CD4-positive, alpha-beta T cell (primary cell): ENCODE data around the gene EMC8. TPM values are rescaled to one million over a fixed set of nuclear protein-coding genes. Genes with fewer than 3 reads are reported as not detected.

Experiments
- ATAC-seq: fragments of 200-7000 bp; cut with Tn5 transposase; one replicate; pipeline ENCODE4 v1.10.0; 2022; ENCODE audit warnings: mild to moderate bottlenecking; ENCODE audit not compliant: poor library complexity
- CTCF ChIA-PET: fragments of 350-600 bp; sonication (Branson Sonifier 250); formaldehyde crosslinking; loops from one replicate; lab custom pipeline; 2021; ENCODE audit warnings: antibody characterized with exemption, inconsistent platforms; lab: Charles Lee
- POLR2A ChIA-PET: fragments of 350-600 bp; sonication (Branson Sonifier 250); formaldehyde crosslinking; loops from one replicate; lab custom pipeline; 2021; ENCODE audit warnings: antibody characterized with exemption, inconsistent platforms; lab: Charles Lee
- DNase-seq, 14 experiments: peaks; one replicate each; pipeline ENCODE4 v3.0.0-alpha.2; 2013 to 2020; ENCODE audit warnings: mixed read lengths in 2 of 14
- H3K27ac ChIP-seq, 2 donors: one replicate each; pipeline versions ENCODE4 v1.5.1 to v1.7.0; 2013; ENCODE audit warnings: low read length in 2 of 2, low read depth in 1 of 2, mild to moderate bottlenecking in 1 of 2
- H3K27me3 ChIP-seq, 2 experiments: 1 replicate in 1 of 2; 2 replicates in 1 of 2; pipeline versions ENCODE4 v1.6.1 to v1.7.0; 2013; ENCODE audit warnings: low read length in 2 of 2, control low read depth in 1 of 2, mild to moderate bottlenecking in 1 of 2, moderate library complexity in 1 of 2; ENCODE audit not compliant: insufficient read depth in 2 of 2, control insufficient read depth in 1 of 2
- H3K36me3 ChIP-seq: one replicate; pipeline ENCODE4 v1.6.1; 2013; ENCODE audit warnings: low read length, control low read depth; ENCODE audit not compliant: insufficient read depth
- H3K4me1 ChIP-seq: one replicate; pipeline ENCODE4 v1.6.1; 2013; ENCODE audit warnings: low read length, control low read depth; ENCODE audit not compliant: insufficient read depth
- H3K4me3 ChIP-seq: one replicate; pipeline ENCODE4 v1.5.1; 2013; ENCODE audit warnings: mild to moderate bottlenecking, low read length, moderate library complexity
- H3K9me3 ChIP-seq, 2 experiments: 1 replicate in 1 of 2; 2 replicates in 1 of 2; pipeline versions ENCODE4 v1.6.1 to v1.7.0; 2013; ENCODE audit warnings: low read length in 2 of 2, mild to moderate bottlenecking in 2 of 2, control low read depth in 1 of 2, moderate library complexity in 1 of 2; ENCODE audit not compliant: control insufficient read depth in 1 of 2, insufficient read depth in 1 of 2
- H3K27ac Mint-ChIP-seq: one replicate; pipeline ENCODE4 v1.8.0; 2020; ENCODE audit warnings: mixed read lengths
- H3K27me3 Mint-ChIP-seq: one replicate; pipeline ENCODE4 v1.8.0; 2021; ENCODE audit warnings: mixed read lengths
- H3K36me3 Mint-ChIP-seq: one replicate; pipeline ENCODE4 v1.8.0; 2021; ENCODE audit warnings: low read depth, mixed read lengths
- H3K4me1 Mint-ChIP-seq: one replicate; pipeline ENCODE4 v1.8.0; 2021; ENCODE audit warnings: low read depth, mixed read lengths
- H3K4me3 Mint-ChIP-seq: one replicate; pipeline ENCODE4 v1.8.0; 2020; ENCODE audit warnings: mild to moderate bottlenecking, mixed read lengths
- H3K9me3 Mint-ChIP-seq: one replicate; pipeline ENCODE4 v1.8.0; 2020; ENCODE audit warnings: mixed read lengths
- intact Hi-C, 2 experiments: fragments of 100-400 bp; cut with DNase I in 1 of 2; cut with micrococcal nuclease in 1 of 2; formaldehyde crosslinking; loops; one replicate each; pipeline versions ENCODE4 v1.15.1 to v1.9.0; 2023 to 2025; cut with DNase I, micrococcal nuclease
- total RNA-seq, 174 experiments: library from RNA in 2 of 174; stranded (reverse) in 2 of 174; gene quantifications; one replicate each; pipeline ENCODE4 v1.2.3 and lab custom pipeline; 2021 to 2026
- TF ChIP-seq, protein P1 (sequence below): fragments of 200-600 bp; IDR thresholded peaks from one replicate; pipeline ENCODE4 v1.8.0; 2022; ENCODE audit warnings: antibody characterized with exemption, mild to moderate bottlenecking

Gene EMC8
- total RNA-seq, 2 experiments from 2014 or later: 38.9 to 41.7 TPM

DNA sequence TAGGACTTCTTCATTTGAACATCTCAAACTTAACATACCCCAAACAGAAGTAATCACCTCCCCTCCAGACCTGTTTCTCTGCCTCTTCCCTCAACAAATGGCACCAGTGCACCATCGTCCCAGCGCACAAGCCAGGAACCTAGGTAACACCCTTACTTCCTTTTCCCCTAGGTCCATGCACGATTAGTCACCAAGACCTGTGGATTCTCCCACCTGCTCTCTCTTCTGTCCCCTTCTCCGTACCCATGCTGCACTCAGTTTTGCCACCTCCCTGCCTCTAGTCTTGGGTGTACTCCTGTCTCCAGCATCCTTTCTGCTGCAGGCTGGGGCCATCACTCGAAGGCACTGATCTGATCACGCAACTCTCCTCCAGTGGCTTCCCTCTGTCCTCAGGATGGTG, 3.2 kb downstream of the EMC8 start:
- no peaks in the 10 kb centered on the region for H3K9me3 Mint-ChIP-seq
- peaks cover 89% of the 10 kb centered on the region for H3K36me3 Mint-ChIP-seq
- ChIA-PET CTCF (no interaction called here), POLR2A (no interaction called here)
- no peak overlapping the region for H3K4me3 ChIP-seq
- DNase-seq (no peak), ATAC-seq (no peak)
- H3K27ac Mint-ChIP-seq: peak overlapping the region; percentile 99
- no peaks in the 10 kb centered on the region for H3K27me3 ChIP-seq
- TF ChIP-seq, protein P1, sequence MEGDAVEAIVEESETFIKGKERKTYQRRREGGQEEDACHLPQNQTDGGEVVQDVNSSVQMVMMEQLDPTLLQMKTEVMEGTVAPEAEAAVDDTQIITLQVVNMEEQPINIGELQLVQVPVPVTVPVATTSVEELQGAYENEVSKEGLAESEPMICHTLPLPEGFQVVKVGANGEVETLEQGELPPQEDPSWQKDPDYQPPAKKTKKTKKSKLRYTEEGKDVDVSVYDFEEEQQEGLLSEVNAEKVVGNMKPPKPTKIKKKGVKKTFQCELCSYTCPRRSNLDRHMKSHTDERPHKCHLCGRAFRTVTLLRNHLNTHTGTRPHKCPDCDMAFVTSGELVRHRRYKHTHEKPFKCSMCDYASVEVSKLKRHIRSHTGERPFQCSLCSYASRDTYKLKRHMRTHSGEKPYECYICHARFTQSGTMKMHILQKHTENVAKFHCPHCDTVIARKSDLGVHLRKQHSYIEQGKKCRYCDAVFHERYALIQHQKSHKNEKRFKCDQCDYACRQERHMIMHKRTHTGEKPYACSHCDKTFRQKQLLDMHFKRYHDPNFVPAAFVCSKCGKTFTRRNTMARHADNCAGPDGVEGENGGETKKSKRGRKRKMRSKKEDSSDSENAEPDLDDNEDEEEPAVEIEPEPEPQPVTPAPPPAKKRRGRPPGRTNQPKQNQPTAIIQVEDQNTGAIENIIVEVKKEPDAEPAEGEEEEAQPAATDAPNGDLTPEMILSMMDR: no peak
- no peaks in the 10 kb centered on the region for H3K27me3 Mint-ChIP-seq
- peaks cover 30% of the 10 kb centered on the region for H3K4me1 ChIP-seq
- no peaks in the 10 kb centered on the region for H3K9me3 ChIP-seq
- peaks cover 47% of the 10 kb centered on the region for H3K36me3 ChIP-seq
- H3K4me3 Mint-ChIP-seq: peak overlapping the region; percentile 63
- H3K27ac ChIP-seq: no peak overlapping the region
- peaks cover 77% of the 10 kb centered on the region for H3K4me1 Mint-ChIP-seq
- intact Hi-C loops: loop anchor here in 1 of 2 experiments (10.0 kb wide), 2 partner anchors 759 to 781 kb away; partner anchors contain the start of genes MTHFSD and ZDHHC7

DNA sequence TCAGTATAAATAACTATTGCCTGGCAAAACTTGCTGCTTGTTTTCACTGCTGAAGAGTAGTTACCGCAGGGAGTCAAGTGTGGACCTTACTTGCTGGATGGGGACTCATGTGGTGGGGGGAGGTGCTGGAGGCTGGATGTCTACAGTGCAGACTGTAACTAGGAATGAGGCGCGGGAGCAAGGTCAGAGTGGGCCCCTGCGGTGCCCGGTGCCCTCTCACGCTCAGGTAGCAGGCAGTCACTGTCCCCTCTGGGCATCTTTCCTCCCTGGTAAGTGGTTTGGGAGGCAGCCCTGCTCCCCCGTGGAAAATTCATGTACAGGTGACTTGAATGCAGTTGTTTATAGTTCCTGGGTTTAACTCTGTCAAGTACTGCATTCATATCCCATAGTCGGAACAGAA, 4.6 kb downstream of the EMC8 start:
- H3K36me3 ChIP-seq: peaks cover 44% of the 10 kb centered on the region
- peaks cover 20% of the 10 kb centered on the region for H3K4me1 ChIP-seq
- Mint-ChIP-seq H3K4me3 (no peak overlapping the region), H3K4me1 (peaks cover 77% of the 10 kb centered on the region), H3K27me3 (no peaks in the 10 kb centered on the region), H3K36me3 (peaks cover 89% of the 10 kb centered on the region), H3K9me3 (no peaks in the 10 kb centered on the region), H3K27ac (no peak overlapping the region)
- H3K27me3 ChIP-seq: no peaks in the 10 kb centered on the region
- intact Hi-C loops: loop anchor here in 1 of 2 experiments (10.0 kb wide), 2 partner anchors 760 to 780 kb away; partner anchors contain the start of genes MTHFSD and ZDHHC7
- ChIA-PET POLR2A (no interaction called here), CTCF (no interaction called here)
- no peak overlapping the region for H3K4me3 ChIP-seq
- no peaks in the 10 kb centered on the region for H3K9me3 ChIP-seq
- TF ChIP-seq, protein P1: no peak
- no peak for DNase-seq
- no peak for ATAC-seq
- H3K27ac ChIP-seq: no peak overlapping the region

DNA sequence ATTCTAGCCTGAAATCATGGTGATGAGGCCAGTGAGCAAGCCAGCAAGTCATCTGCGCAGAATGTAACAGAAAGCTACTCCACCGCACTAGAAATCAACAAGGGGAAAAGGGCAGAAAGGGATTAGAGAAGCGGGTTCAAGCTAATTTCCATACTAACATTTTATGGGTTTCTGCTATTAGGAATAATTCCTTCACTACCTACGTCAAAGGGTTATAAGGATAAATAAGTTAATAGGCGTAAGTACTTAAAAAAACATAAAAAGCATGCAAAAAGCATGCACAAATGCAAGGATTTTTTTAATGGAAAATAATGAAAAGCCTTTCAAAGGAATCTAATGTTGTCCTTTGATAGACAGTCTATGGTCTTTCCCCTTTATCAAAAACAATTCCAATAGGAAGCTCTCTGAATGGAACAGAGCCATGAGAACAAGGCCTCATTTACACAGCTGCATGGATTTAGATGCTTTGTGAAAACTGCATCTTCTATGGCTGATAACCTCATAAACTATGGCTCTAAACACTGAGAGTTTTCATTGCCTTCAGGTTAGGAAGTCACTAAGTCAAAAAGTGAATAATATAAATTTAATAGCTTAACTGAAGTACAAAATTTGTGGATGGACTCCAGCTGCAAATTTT, 5.6 kb downstream of the EMC8 start:
- peaks cover 90% of the 10 kb centered on the region for H3K36me3 Mint-ChIP-seq
- H3K27ac Mint-ChIP-seq: peak overlapping the region; percentile 52
- Histone ChIP-seq H3K9me3 (no peaks in the 10 kb centered on the region), H3K27ac (no peak overlapping the region), H3K36me3 (peaks cover 49% of the 10 kb centered on the region), H3K4me1 (peaks cover 18% of the 10 kb centered on the region), H3K4me3 (no peak overlapping the region), H3K27me3 (no peaks in the 10 kb centered on the region)
- ATAC-seq: no peak
- intact Hi-C loops: loop anchor here in 1 of 2 experiments (10.0 kb wide), 2 partner anchors 761 to 779 kb away; partner anchors contain the start of genes MTHFSD and ZDHHC7
- H3K4me1 Mint-ChIP-seq: peaks cover 83% of the 10 kb centered on the region
- H3K9me3 Mint-ChIP-seq: no peaks in the 10 kb centered on the region
- H3K27me3 Mint-ChIP-seq: no peaks in the 10 kb centered on the region
- DNase-seq: no peak
- peak overlapping the region; percentile 30 for H3K4me3 Mint-ChIP-seq
- ChIA-PET CTCF (no interaction called here), POLR2A (no interaction called here)
- TF ChIP-seq, protein P1: no peak
